Trophoblast cell (in vitro differentiated cells and primary cell): ENCODE results near the gene GOLGA6B.
"Not testable (repeated sequence)": the region's sequence is repeated elsewhere in the genome, so short reads cannot be mapped to it uniquely, and the experiment has no call there.

Experiments used
- DNase-seq, 2 donors: peaks; one replicate each; pipeline ENCODE4 v3.0.0-alpha.2; 2016
- H2AFZ ChIP-seq: 2 replicates; pipeline ENCODE4 v1.6.1; 2013; ENCODE audit warnings: low read length, moderate library complexity, mild to moderate bottlenecking; ENCODE audit not compliant: insufficient read depth, poor library complexity
- H2AK5ac ChIP-seq: 2 replicates; pipeline ENCODE4 v1.6.1; 2013; ENCODE audit warnings: mild to moderate bottlenecking, low read length
- H2BK120ac ChIP-seq: 2 replicates; pipeline ENCODE4 v1.6.1; 2013; ENCODE audit warnings: low read length, mild to moderate bottlenecking, moderate library complexity; ENCODE audit not compliant: insufficient read depth, poor library complexity
- H2BK12ac ChIP-seq: 2 replicates; pipeline ENCODE4 v1.6.1; 2013; ENCODE audit warnings: mild to moderate bottlenecking, low read length, moderate library complexity
- H2BK5ac ChIP-seq: 2 replicates; pipeline ENCODE4 v1.6.1; 2013; ENCODE audit warnings: low read length, low read depth, moderate library complexity, mild to moderate bottlenecking; ENCODE audit not compliant: poor library complexity
- H3K14ac ChIP-seq: 2 replicates; pipeline ENCODE4 v1.6.1; 2013; ENCODE audit warnings: mild to moderate bottlenecking, low read length
- H3K18ac ChIP-seq: 2 replicates; pipeline ENCODE4 v1.6.1; 2013; ENCODE audit warnings: mild to moderate bottlenecking, low read length
- H3K23ac ChIP-seq: 2 replicates; pipeline ENCODE4 v1.6.1; 2013; ENCODE audit warnings: low read length
- H3K27ac ChIP-seq: 2 replicates; pipeline ENCODE4 v1.5.1; 2013; ENCODE audit warnings: low read depth, mild to moderate bottlenecking, inconsistent platforms, low read length, moderate library complexity
- H3K27me3 ChIP-seq: 2 replicates; pipeline ENCODE4 v1.6.1; 2013; ENCODE audit warnings: inconsistent platforms, mild to moderate bottlenecking, low read length, moderate library complexity; ENCODE audit not compliant: insufficient read depth
- H3K36me3 ChIP-seq, 2 experiments: 1 replicate in 1 of 2; 2 replicates in 1 of 2; pipeline ENCODE4 v1.6.1; 2013; ENCODE audit warnings: low read length in 2 of 2, mild to moderate bottlenecking in 2 of 2, moderate library complexity in 1 of 2; ENCODE audit not compliant: insufficient read depth in 2 of 2, control insufficient read depth in 1 of 2
- H3K4ac ChIP-seq: 2 replicates; pipeline ENCODE4 v1.6.1; 2013; ENCODE audit warnings: low read depth, mild to moderate bottlenecking, low read length, moderate library complexity
- H3K4me1 ChIP-seq, 2 experiments: 1 replicate in 1 of 2; 2 replicates in 1 of 2; pipeline ENCODE4 v1.6.1; 2013; ENCODE audit warnings: low read length in 2 of 2, mild to moderate bottlenecking in 2 of 2, moderate library complexity in 1 of 2; ENCODE audit not compliant: insufficient read depth in 2 of 2, control insufficient read depth in 1 of 2
- H3K4me2 ChIP-seq: 2 replicates; pipeline ENCODE4 v1.6.1; 2013; ENCODE audit warnings: inconsistent platforms, mild to moderate bottlenecking, low read length, moderate library complexity
- H3K4me3 ChIP-seq: 2 replicates; pipeline ENCODE4 v1.5.1; 2013; ENCODE audit warnings: mild to moderate bottlenecking, low read depth, low read length, inconsistent platforms
- H3K79me1 ChIP-seq: one replicate; pipeline ENCODE4 v1.6.1; 2013; ENCODE audit warnings: low read length
- H3K79me2 ChIP-seq: 2 replicates; pipeline ENCODE4 v1.6.1; 2013; ENCODE audit warnings: low read length, mild to moderate bottlenecking; ENCODE audit not compliant: control insufficient read depth, insufficient read depth, poor library complexity
- H3K9ac ChIP-seq: 2 replicates; pipeline ENCODE4 v1.6.1; 2013; ENCODE audit warnings: mild to moderate bottlenecking, low read length
- H3K9me3 ChIP-seq: 2 replicates; pipeline ENCODE4 v1.6.1; 2013; ENCODE audit warnings: low read depth, mild to moderate bottlenecking, control low read depth, inconsistent platforms, low read length; ENCODE audit not compliant: insufficient read depth
- H4K12ac ChIP-seq: 2 replicates; pipeline ENCODE4 v1.6.1; 2013; ENCODE audit warnings: low read depth, mild to moderate bottlenecking, low read length, moderate library complexity
- H4K8ac ChIP-seq: 2 replicates; pipeline ENCODE4 v1.6.1; 2013; ENCODE audit warnings: low read depth, mild to moderate bottlenecking, low read length, moderate library complexity
- H4K91ac ChIP-seq: one replicate; pipeline ENCODE4 v1.6.1; 2013; ENCODE audit warnings: low read depth, mild to moderate bottlenecking, low read length, moderate library complexity
- WGBS: extraction: QIAGEN DNeasy Blood & Tissue Kit; methylation state at CpG from one replicate; pipeline ENCODE4 v1.1.7; 2013; ENCODE audit warnings: missing lambda C conversion rate; ENCODE audit not compliant: insufficient read length, insufficient coverage; ENCODE audit errors: extremely low coverage; 5-methylcytosine and 5-hydroxymethylcytosine counted together

The GOLGA6B gene

GRCh38 chr15:72612324-72612723 is 42.2 kb upstream of the GOLGA6B start:
- DNase-seq, H2AK5ac ChIP-seq, H4K91ac ChIP-seq, H3K4me3 ChIP-seq, H3K4ac ChIP-seq, H3K9me3 ChIP-seq, H2BK5ac ChIP-seq, H4K8ac ChIP-seq, H3K4me1 ChIP-seq, H3K18ac ChIP-seq, H3K14ac ChIP-seq, H3K79me2 ChIP-seq, H3K36me3 ChIP-seq, H3K27ac ChIP-seq, H2BK120ac ChIP-seq, H3K9ac ChIP-seq, H2AFZ ChIP-seq, H3K4me2 ChIP-seq, H3K79me1 ChIP-seq, H4K12ac ChIP-seq, H3K27me3 ChIP-seq, H2BK12ac ChIP-seq, H3K23ac ChIP-seq: not testable (repeated sequence)
- WGBS: no CpG with 5 or more reads among the region's 3 CpGs

- H2BK5ac ChIP-seq: no peak overlapping the region
- H3K4ac ChIP-seq: no peak overlapping the region
- no peak overlapping the region for H4K91ac ChIP-seq
- H2AFZ ChIP-seq: no peak overlapping the region
- H4K12ac ChIP-seq: no peak overlapping the region
- no peaks in the 10 kb centered on the region for H3K4me1 ChIP-seq
- no peak overlapping the region for H3K27ac ChIP-seq
- H3K79me2 ChIP-seq: no peaks in the 10 kb centered on the region
- no peak overlapping the region for H3K14ac ChIP-seq
- no peaks in the 10 kb centered on the region for H3K79me1 ChIP-seq
- no peak overlapping the region for H3K4me3 ChIP-seq
- no CpG with 5 or more reads among the region's 3 CpGs for WGBS
- H3K23ac ChIP-seq: no peak overlapping the region
- no peak overlapping the region for H4K8ac ChIP-seq
- H3K9me3 ChIP-seq: no peaks in the 10 kb centered on the region
- no peaks in the 10 kb centered on the region for H3K36me3 ChIP-seq
- no peak overlapping the region for H2BK120ac ChIP-seq
- H3K4me2 ChIP-seq: no peak overlapping the region
- no peak overlapping the region for H2AK5ac ChIP-seq
- DNase-seq: no peak
- no peaks in the 10 kb centered on the region for H3K27me3 ChIP-seq
- H2BK12ac ChIP-seq: no peak overlapping the region
- no peak overlapping the region for H3K18ac ChIP-seq
- no peak overlapping the region for H3K9ac ChIP-seq
Observed at GRCh38 chr15:72614810-72615532, 39.5 kb upstream of the GOLGA6B start.

DNA sequence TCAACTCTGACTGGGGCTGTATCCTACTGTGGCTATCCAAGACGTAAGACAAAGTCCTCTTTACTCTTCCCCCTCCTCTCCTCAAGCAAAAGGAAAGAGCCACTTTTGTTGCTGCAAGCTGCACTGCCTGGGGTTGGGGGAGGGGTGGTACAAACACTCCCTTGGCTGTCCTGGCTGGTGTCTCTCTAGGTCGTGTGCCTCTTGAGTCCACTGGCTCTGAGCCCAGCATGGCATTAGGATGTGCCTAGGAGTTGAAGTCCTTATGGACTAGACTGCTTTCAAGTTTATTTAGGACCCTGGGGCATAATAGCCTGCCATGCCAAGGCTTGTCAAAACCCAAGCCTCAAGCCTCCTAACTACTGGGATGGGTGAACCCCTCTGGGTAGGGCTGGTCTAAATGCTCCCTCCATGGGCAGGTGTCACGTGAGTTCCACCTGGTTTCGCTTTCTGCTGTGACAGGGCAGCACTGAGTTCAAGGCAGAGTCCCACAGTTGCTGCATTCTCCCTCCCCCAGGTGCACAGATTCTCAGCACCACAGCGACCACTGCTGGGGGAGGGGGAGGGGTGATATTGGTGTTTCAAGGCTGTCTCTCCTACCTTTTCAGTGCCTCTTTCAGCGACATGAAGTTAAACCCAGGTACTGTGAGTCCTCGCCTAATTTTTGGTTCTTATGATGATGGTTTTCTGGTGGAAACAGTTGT is 38.8 kb upstream of the GOLGA6B start:
- H3K4ac ChIP-seq, H3K9me3 ChIP-seq, H4K12ac ChIP-seq, H2AFZ ChIP-seq, DNase-seq, H3K4me3 ChIP-seq, H3K23ac ChIP-seq, H3K9ac ChIP-seq, H3K18ac ChIP-seq, H3K4me1 ChIP-seq, H3K27me3 ChIP-seq, H4K8ac ChIP-seq, H4K91ac ChIP-seq, H3K79me1 ChIP-seq, H2BK5ac ChIP-seq, H2AK5ac ChIP-seq, H3K4me2 ChIP-seq, H3K36me3 ChIP-seq, H3K14ac ChIP-seq, H2BK12ac ChIP-seq, H3K27ac ChIP-seq, H2BK120ac ChIP-seq, H3K79me2 ChIP-seq: not testable (repeated sequence)
- no CpG with 5 or more reads among the region's 7 CpGs for whole genome bisulfite sequencing

DNA sequence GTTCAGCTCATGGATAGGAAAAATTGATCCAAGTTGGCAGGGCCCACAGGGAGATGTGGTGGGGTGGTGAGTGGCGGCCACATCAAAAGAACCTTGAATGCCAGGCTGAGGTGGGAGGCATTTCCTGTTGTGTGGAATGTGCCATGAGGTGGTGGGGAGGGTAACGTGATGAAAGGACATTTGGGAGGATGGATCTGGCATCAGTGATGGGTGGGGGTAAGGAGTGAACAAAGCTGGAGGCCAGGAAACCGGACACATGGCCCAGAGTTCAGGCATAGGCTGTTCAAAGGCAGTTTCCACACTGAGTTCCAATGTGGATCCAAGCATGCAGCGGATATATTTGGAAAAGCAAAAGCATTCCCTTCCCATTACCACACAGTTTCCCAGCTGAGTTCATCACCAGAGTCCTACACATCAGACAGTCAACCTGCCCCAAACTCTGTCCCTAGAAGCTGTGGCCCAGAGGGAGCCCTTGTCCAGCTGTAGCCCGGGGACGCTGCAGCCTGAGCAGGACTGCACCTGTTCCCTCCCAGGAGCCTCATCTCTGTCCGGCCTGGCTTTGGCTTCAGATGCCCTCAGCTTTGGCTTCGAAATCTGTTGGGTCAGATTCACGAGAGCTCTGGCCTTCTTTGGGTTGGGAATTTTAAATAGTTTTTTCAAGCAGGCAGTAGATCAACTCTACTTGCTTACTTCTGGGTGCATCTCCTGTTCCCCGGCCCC is 37.8 kb upstream of the GOLGA6B start:
- Histone ChIP-seq H3K4ac (no peak overlapping the region), H3K14ac (no peak overlapping the region), H3K36me3 (no peaks in the 10 kb centered on the region), H3K79me2 (no peaks in the 10 kb centered on the region), H3K27ac (no peak overlapping the region), H2BK120ac (no peak overlapping the region), H4K12ac (no peak overlapping the region), H3K18ac (no peak overlapping the region), H3K4me2 (no peak overlapping the region), H3K9ac (no peak overlapping the region), H3K27me3 (no peaks in the 10 kb centered on the region), H2AFZ (no peak overlapping the region), H4K8ac (no peak overlapping the region), H3K4me1 (no peaks in the 10 kb centered on the region), H3K9me3 (no peaks in the 10 kb centered on the region), H3K4me3 (no peak overlapping the region), H2BK5ac (no peak overlapping the region), H3K23ac (no peak overlapping the region), H4K91ac (no peak overlapping the region), H2BK12ac (no peak overlapping the region), H3K79me1 (no peaks in the 10 kb centered on the region), H2AK5ac (no peak overlapping the region)
- DNase-seq: no peak
- WGBS: no CpG with 5 or more reads among the region's 10 CpGs
